HL-60 (cell line): ENCODE results near the gene POLR2J3.
"Not testable (repeated sequence)": the region's sequence is repeated elsewhere in the genome, so short reads cannot be mapped to it uniquely, and the experiment has no call there.

ENCODE experiments used
- DNase-seq, 2 experiments: peaks; one replicate each; pipeline ENCODE4 v3.0.0-alpha.2; 2010 to 2020; ENCODE audit warnings: low read depth in 1 of 2, low spot score in 1 of 2
- H3K27ac ChIP-seq: fragments of 250-450 bp; sonication (Bioruptor Pico); replicated peaks from 2 replicates; pipeline ENCODE4 v1.5.1; 2020; ENCODE audit warnings: mild to moderate bottlenecking, moderate library complexity
- H3K27me3 ChIP-seq: fragments of 250-450 bp; sonication (Bioruptor Pico); 2 replicates; pipeline ENCODE4 v1.5.1; 2021; ENCODE audit warnings: mild to moderate bottlenecking, moderate library complexity; ENCODE audit not compliant: insufficient read depth, poor library complexity, severe bottlenecking
- H3K4me3 ChIP-seq: replicated peaks from 2 replicates; pipeline ENCODE4 v1.5.1; 2011; ENCODE audit warnings: mild to moderate bottlenecking, control low read depth, low read length; ENCODE audit not compliant: insufficient read depth

The POLR2J3 gene

DNA sequence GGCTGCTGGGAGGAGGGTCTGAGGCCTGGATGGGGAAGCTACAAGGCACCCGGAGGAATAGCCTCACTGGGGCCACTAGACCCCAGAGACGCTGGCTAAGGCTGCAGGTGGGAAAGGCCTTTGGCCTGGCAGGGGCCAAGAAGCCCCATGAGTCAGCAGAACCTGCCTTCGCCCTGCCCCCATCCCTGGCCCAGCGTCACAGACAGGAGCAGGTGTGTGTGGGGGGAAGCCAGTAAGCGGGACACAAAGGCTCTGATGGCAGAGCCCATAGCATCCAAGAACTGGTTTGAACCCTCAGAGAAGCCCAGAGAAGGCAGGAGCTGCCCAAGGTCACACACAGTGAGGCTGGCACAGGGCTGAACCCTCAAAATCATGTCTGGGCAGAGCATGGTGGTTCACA is 34.5 kb upstream of the POLR2J3 start:
- not testable (repeated sequence) for H3K27me3 ChIP-seq, H3K27ac ChIP-seq, H3K4me3 ChIP-seq, DNase-seq

DNA sequence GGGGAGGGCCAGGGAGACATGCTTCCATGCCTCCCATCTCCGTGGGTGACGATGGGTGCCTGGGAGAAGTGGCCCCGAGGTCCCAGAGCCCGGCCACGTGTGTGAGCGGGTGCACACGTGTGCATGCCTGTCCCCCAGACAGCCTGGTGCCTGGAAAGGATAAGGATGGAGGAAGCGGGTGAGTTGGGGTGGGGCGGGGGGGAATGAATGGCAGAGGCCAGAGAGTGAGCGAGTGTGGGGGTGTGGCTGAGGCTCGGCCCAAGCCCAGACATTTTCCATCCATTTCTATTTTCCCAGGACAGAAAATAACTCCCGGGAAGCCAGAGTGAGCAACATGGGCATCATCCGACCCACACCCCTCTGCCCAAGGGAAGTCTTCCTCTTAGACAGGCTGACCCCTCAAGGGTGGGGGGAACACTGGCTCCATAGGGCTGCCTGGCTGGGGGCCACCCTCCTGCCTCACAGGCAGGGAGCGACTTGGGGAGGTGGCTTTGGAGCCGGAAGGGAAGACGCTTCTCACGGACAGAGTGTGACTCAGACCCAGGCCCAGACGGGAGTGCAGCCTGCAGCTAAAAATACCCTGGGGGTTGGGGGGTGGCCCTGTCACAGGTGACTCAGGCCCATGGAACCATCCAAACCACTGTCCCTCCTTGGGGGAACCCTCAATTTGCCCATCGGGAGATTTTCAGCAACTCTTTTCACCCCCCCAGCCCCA is 32.2 kb upstream of the POLR2J3 start:
- not testable (repeated sequence) for H3K27me3 ChIP-seq, H3K27ac ChIP-seq, DNase-seq, H3K4me3 ChIP-seq

- not testable (repeated sequence) for H3K4me3 ChIP-seq, H3K27ac ChIP-seq, DNase-seq, H3K27me3 ChIP-seq
Measured at GRCh38 chr7:102602317-102602716, 29.9 kb upstream of the POLR2J3 start.

GRCh38 chr7:102599699-102600098 is 27.3 kb upstream of the POLR2J3 start:
- H3K4me3 ChIP-seq, H3K27me3 ChIP-seq, DNase-seq, H3K27ac ChIP-seq: not testable (repeated sequence)

- not testable (repeated sequence) for H3K4me3 ChIP-seq, DNase-seq, H3K27me3 ChIP-seq, H3K27ac ChIP-seq
Measured at GRCh38 chr7:102596036-102596435, 23.7 kb upstream of the POLR2J3 start.

- H3K27me3 ChIP-seq, DNase-seq, H3K4me3 ChIP-seq, H3K27ac ChIP-seq: not testable (repeated sequence)
Measured at GRCh38 chr7:102593637-102594334, 21.4 kb upstream of the POLR2J3 start.

GRCh38 chr7:102592477-102593019 is 20.2 kb upstream of the POLR2J3 start:
- H3K27ac ChIP-seq, H3K27me3 ChIP-seq, H3K4me3 ChIP-seq, DNase-seq: not testable (repeated sequence)

- H3K27ac ChIP-seq, H3K4me3 ChIP-seq, DNase-seq, H3K27me3 ChIP-seq: not testable (repeated sequence)
Measured at GRCh38 chr7:102589857-102590256, 17.5 kb upstream of the POLR2J3 start.

- DNase-seq, H3K27ac ChIP-seq: not testable (repeated sequence)
Measured at GRCh38 chr7:102583495-102583894, 11.1 kb upstream of the POLR2J3 start.

GRCh38 chr7:102581722-102582121 is 9.3 kb upstream of the POLR2J3 start:
- H3K27me3 ChIP-seq, DNase-seq, H3K27ac ChIP-seq, H3K4me3 ChIP-seq: not testable (repeated sequence)

More at GRCh38 chr7:102583495-102583894, 11.1 kb upstream of the POLR2J3 start:
- not testable (repeated sequence) for H3K4me3 ChIP-seq, H3K27me3 ChIP-seq

DNA sequence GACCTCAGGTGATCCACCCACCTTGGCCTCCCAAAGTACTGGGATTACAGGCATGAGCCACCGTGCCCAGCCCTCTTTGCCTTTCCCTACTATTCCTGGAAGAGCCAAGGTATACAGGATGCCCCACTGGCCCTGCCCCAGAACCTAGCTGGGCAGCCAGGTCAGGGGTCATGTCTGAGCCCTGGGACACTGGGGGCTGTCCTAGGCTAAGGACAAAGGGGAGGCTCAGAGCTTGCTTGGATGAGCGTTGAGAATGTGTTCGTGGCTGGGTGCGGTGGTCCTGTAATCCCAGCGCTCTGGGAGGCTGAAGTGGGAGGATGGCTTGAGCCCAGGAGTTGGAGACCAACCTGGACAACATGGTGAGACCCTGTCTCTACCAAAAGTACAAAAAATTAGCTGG is 6.1 kb upstream of the POLR2J3 start:
- H3K4me3 ChIP-seq, DNase-seq, H3K27me3 ChIP-seq, H3K27ac ChIP-seq: not testable (repeated sequence)

DNA sequence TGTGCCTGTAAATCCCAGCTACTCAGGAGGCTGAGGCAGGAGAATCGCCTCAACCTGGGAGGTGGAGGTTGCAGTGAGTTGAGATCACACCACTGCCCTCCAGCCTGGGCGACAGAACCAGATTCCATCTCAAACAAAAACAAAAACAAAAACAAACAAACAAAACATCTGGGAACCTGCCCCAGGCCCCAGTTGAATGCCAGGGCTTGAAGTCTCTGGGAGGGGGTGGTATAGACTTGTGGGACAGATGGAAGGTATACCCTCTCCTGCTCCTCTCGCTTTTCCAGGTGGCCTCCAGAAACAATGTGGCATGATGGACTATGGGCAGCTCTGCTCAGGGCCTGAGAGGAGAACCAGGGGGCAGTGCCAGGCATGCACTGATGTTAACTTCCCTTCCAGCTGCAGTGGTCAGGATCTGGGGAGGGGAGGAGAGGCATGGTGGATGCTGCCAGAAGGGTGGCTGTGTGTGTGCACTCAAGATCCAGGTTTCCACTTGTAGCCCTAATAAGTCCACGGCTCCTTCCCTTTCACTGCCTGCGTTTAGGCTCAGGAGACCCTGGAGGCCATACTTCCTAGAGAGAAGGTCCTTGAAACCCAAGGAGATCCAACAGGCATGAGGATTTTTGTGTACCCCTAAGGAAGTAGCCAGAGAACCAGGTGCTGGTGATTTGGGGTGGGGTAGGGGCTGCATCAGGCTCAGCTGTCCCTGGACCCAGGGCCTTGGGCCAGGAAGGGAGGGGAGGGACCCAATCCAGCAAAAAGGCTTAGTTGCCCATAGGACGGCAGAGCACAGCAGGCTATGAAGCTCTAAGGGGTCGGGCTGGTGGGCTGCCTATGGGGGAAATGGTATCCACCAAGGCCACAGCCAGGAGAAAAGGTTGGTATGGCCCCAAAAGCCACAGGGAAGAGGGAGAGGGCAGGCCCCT is 5.2 kb upstream of the POLR2J3 start:
- H3K27me3 ChIP-seq, H3K27ac ChIP-seq, H3K4me3 ChIP-seq, DNase-seq: not testable (repeated sequence)

GRCh38 chr7:102576363-102576762 is 4.0 kb upstream of the POLR2J3 start:
- H3K27me3 ChIP-seq, H3K4me3 ChIP-seq, H3K27ac ChIP-seq, DNase-seq: not testable (repeated sequence)

GRCh38 chr7:102574607-102575006 is 2.2 kb upstream of the POLR2J3 start:
- H3K4me3 ChIP-seq, H3K27me3 ChIP-seq, H3K27ac ChIP-seq, DNase-seq: not testable (repeated sequence)
